OCI-LY7 (cell line): ENCODE data around the gene AMPD3. TPM values are rescaled to one million over a fixed set of nuclear protein-coding genes. Genes with fewer than 3 reads are reported as not detected.

Experiments used
- BruUV-seq: library from RNA; stranded (reverse); fragments of 400-500 nt; replicated peaks from 2 replicates; lab custom pipeline; 2021; lab: Mats Ljungman, UMichigan
- CTCF ChIA-PET: fragments of 300-600 bp; sonication (Branson Sonifier 250); formaldehyde crosslinking; loops from one replicate; lab custom pipeline; 2022; ENCODE audit warnings: antibody characterized with exemption; ENCODE audit not compliant: unreplicated experiment; lab: Charles Lee
- POLR2A ChIA-PET: fragments of 300-600 bp; sonication (Branson Sonifier 250); formaldehyde crosslinking; loops from one replicate; lab custom pipeline; 2022; ENCODE audit warnings: antibody characterized with exemption; lab: Charles Lee
- DNase-seq: peaks from one replicate; pipeline ENCODE4 v3.0.0-alpha.2; 2015; ENCODE audit warnings: low spot score
- H2AFZ ChIP-seq: fragments of 200-600 bp; sonication (generic), shearing (Covaris generic); 2 replicates; pipeline ENCODE4 v1.6.1; 2014; ENCODE audit warnings: mild to moderate bottlenecking, antibody characterized with exemption, low read length, moderate library complexity
- H3K27ac ChIP-seq: fragments of 200-600 bp; sonication (generic); 2 replicates; pipeline ENCODE4 v1.5.1; 2014; ENCODE audit warnings: mixed run types, low read depth, mild to moderate bottlenecking, moderate library complexity, low read length, inconsistent platforms; ENCODE audit not compliant: poor library complexity, severe bottlenecking
- H3K36me3 ChIP-seq: fragments of 200-600 bp; sonication (generic); 2 replicates; pipeline ENCODE4 v1.6.1; 2014; ENCODE audit warnings: mild to moderate bottlenecking, antibody characterized with exemption, low read length, moderate library complexity, mixed read lengths; ENCODE audit not compliant: insufficient read depth
- H3K4me1 ChIP-seq: fragments of 200-600 bp; sonication (generic); 2 replicates; pipeline ENCODE4 v1.5.1; 2014; ENCODE audit warnings: mild to moderate bottlenecking, low read length; ENCODE audit not compliant: insufficient read depth, poor library complexity, severe bottlenecking
- H3K4me2 ChIP-seq: fragments of 200-600 bp; sonication (generic); 2 replicates; pipeline ENCODE4 v1.6.1; 2014; ENCODE audit warnings: mild to moderate bottlenecking, low read length
- H3K4me3 ChIP-seq: fragments of 200-600 bp; sonication (generic); 2 replicates; pipeline ENCODE4 v1.5.1; 2014; ENCODE audit warnings: mild to moderate bottlenecking, low read depth, low read length; ENCODE audit not compliant: poor library complexity, severe bottlenecking
- H3K79me2 ChIP-seq: fragments of 200-600 bp; sonication (generic); 2 replicates; pipeline ENCODE4 v1.6.1; 2016; ENCODE audit warnings: low read depth, mild to moderate bottlenecking, low read length, moderate library complexity, mixed read lengths; ENCODE audit not compliant: insufficient read depth
- H3K9me2 ChIP-seq: fragments of 200-600 bp; sonication (generic); 2 replicates; pipeline ENCODE4 v1.6.1; 2016; ENCODE audit warnings: mild to moderate bottlenecking, low read length, mixed read lengths; ENCODE audit not compliant: insufficient read depth
- H3K9me3 ChIP-seq: fragments of 200-600 bp; sonication (generic); 2 replicates; pipeline ENCODE4 v1.6.1; 2014; ENCODE audit warnings: mild to moderate bottlenecking, mixed run types, low read length, mixed read lengths
- H4K20me1 ChIP-seq: fragments of 200-600 bp; sonication (generic); 2 replicates; pipeline ENCODE4 v1.6.1; 2014; ENCODE audit warnings: mild to moderate bottlenecking, antibody characterized with exemption, low read length, moderate library complexity, mixed read lengths; ENCODE audit not compliant: insufficient read depth
- CTCF ChIP-seq: fragments of 200-600 bp; sonication (generic); conservative IDR thresholded peaks from 2 replicates; pipeline ENCODE4 v1.5.1; 2014; ENCODE audit warnings: mild to moderate bottlenecking, antibody characterized with exemption, low read length, moderate library complexity, mixed read lengths
- EZH2phosphoT487 ChIP-seq: fragments of 200-600 bp; sonication (generic); IDR thresholded peaks from 2 replicates; pipeline ENCODE4 v1.6.1; 2018; ENCODE audit warnings: low read depth, borderline replicate concordance, mild to moderate bottlenecking, mixed run types, antibody characterized with exemption, low read length, moderate library complexity, mixed read lengths
- intact Hi-C: fragments of 100-400 bp; cut with micrococcal nuclease; formaldehyde crosslinking; loops from one replicate; pipeline ENCODE4 v1.10.0; 2022; ENCODE audit not compliant: unreplicated experiment
- total RNA-seq, 2 experiments: library from RNA; depleted of rRNA in 1 of 2; stranded (reverse); fragments of >200 nt in 1 of 2; shearing (Covaris generic) in 1 of 2; gene quantifications; 2 replicates each; pipeline ENCODE4 v1.2.3, GENCODE V29; 2014 to 2022

The AMPD3 gene
- total RNA-seq, 2 experiments from 2014 or later = 13.5 to 25.6 TPM

- no peak overlapping the region for H3K4me2 ChIP-seq
- DNase-seq = no peak
- no peaks in the 10 kb centered on the region for H3K79me2 ChIP-seq
- H4K20me1 ChIP-seq = no peaks in the 10 kb centered on the region
- TF ChIP-seq CTCF = no peak
- intact Hi-C loops = no loop called here
- no peaks in the 10 kb centered on the region for H3K9me3 ChIP-seq
- peaks cover 47% of the 10 kb centered on the region for H3K36me3 ChIP-seq
- no peaks in the 10 kb centered on the region for H3K9me2 ChIP-seq
- no peak overlapping the region for H3K4me3 ChIP-seq
- CTCF ChIA-PET = no interaction called here
- no TSS peak for BruUV-seq
- POLR2A ChIA-PET = interaction anchor here (0.6 to 0.8 kb wide), 2 partner anchors 13 to 1098 kb away, joined by 3 to 6 read pairs; no protein-coding TSS in a partner anchor
- no peaks in the 10 kb centered on the region for H3K4me1 ChIP-seq
- H2AFZ ChIP-seq = no peak overlapping the region
- no peak overlapping the region for H3K27ac ChIP-seq
These were observed 18.3 kb downstream of the AMPD3 start for GRCh38 chr11:10473371-10473770.

GRCh38 chr11:10474551-10474950 lies 19.5 kb downstream of the AMPD3 start:
- Histone ChIP-seq H2AFZ (no peak overlapping the region), H3K4me3 (no peak overlapping the region), H3K36me3 (peaks cover 58% of the 10 kb centered on the region), H3K9me2 (no peaks in the 10 kb centered on the region), H4K20me1 (peaks cover 3% of the 10 kb centered on the region; the same call in 1 of the 2 replicates), H3K79me2 (no peaks in the 10 kb centered on the region), H3K9me3 (no peaks in the 10 kb centered on the region), H3K4me1 (no peaks in the 10 kb centered on the region), H3K4me2 (no peak overlapping the region), H3K27ac (no peak overlapping the region)
- intact Hi-C loops = no loop called here
- no peak for DNase-seq
- CTCF ChIA-PET = no interaction called here
- POLR2A ChIA-PET = no interaction called here
- BruUV-seq = no TSS peak
- TF ChIP-seq EZH2phosphoT487 = no peak

- CTCF ChIA-PET = no interaction called here
- Histone ChIP-seq H3K4me3 (no peak overlapping the region), H2AFZ (no peak overlapping the region), H3K9me3 (no peaks in the 10 kb centered on the region), H3K4me1 (no peaks in the 10 kb centered on the region), H3K27ac (no peak overlapping the region), H4K20me1 (peaks cover 3% of the 10 kb centered on the region; the same call in 1 of the 2 replicates), H3K36me3 (peaks cover 74% of the 10 kb centered on the region), H3K79me2 (no peaks in the 10 kb centered on the region), H3K9me2 (no peaks in the 10 kb centered on the region), H3K4me2 (no peak overlapping the region)
- POLR2A ChIA-PET = interaction anchor here (0.7 to 1.5 kb wide), 4 partner anchors 17 to 173 kb away, joined by 3 to 6 read pairs (median 4); no protein-coding TSS in a partner anchor
- no TSS peak for BruUV-seq
- no peak for DNase-seq
- TF ChIP-seq CTCF (no peak), EZH2phosphoT487 (no peak)
- intact Hi-C loops = no loop called here
These were observed 21.3 kb downstream of the AMPD3 start for GRCh38 chr11:10476342-10476741.
